Measurements from ENCODE around the gene TRANK1.

DNA sequence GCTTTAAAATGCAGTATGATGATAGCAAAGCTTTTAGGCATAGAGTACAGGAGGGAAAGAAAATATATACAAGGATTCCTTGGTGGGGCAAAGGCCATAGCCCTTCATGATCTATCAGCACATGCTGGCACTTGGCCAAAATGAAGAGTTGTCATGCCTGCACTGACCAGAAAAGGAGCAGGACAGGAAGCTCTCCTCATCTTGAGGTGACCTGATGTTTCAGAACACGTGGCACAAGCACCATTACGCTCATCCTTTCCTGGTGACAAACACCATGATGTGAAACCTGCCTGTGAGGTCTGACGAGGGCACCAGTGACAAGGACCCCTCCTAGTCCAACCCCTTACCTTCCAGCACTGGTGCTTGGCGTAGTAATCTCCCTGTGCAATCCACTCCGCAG is 102.6 kb downstream of the TRANK1 start:
- TF ChIP-seq EGR1 (IDR thresholded peaks at IDR 0.05; ENCODE audit: low read depth) = no peak
- TF ChIP-seq, protein P1, sequence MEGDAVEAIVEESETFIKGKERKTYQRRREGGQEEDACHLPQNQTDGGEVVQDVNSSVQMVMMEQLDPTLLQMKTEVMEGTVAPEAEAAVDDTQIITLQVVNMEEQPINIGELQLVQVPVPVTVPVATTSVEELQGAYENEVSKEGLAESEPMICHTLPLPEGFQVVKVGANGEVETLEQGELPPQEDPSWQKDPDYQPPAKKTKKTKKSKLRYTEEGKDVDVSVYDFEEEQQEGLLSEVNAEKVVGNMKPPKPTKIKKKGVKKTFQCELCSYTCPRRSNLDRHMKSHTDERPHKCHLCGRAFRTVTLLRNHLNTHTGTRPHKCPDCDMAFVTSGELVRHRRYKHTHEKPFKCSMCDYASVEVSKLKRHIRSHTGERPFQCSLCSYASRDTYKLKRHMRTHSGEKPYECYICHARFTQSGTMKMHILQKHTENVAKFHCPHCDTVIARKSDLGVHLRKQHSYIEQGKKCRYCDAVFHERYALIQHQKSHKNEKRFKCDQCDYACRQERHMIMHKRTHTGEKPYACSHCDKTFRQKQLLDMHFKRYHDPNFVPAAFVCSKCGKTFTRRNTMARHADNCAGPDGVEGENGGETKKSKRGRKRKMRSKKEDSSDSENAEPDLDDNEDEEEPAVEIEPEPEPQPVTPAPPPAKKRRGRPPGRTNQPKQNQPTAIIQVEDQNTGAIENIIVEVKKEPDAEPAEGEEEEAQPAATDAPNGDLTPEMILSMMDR (IDR thresholded peaks at IDR 0.05 in 2 of 3, conservative IDR thresholded peaks at IDR 0.05 in 1 of 3; ENCODE audit: borderline replicate concordance in 1 of 3, insufficient read depth in 1 of 3, low read depth in 2 of 3, low read length in 2 of 3) = no peak
- no peak for TF ChIP-seq POLR2A (IDR thresholded peaks at IDR 0.05; ENCODE audit: borderline replicate concordance, extremely low read depth, insufficient read depth, insufficient read length)
